Choroid plexus epithelial cell (primary cell): Measurements from ENCODE around the gene AGRN.
"Not testable (repeated sequence)": the region's sequence is repeated elsewhere in the genome, so short reads cannot be mapped to it uniquely, and the experiment has no call there.

ENCODE experiments used
- DNase-seq: peaks from one replicate; pipeline ENCODE4 v3.0.0-alpha.2; 2010; ENCODE audit warnings: low read depth
- H3K4me3 ChIP-seq: 2 replicates; pipeline ENCODE4 v1.5.1; 2011; ENCODE audit warnings: low read depth, mild to moderate bottlenecking, control low read depth, low read length, moderate library complexity
- TF ChIP-seq, protein P1 (sequence below): conservative IDR thresholded peaks from 2 replicates; pipeline ENCODE4 v1.5.1; 2011; ENCODE audit warnings: low read depth, mild to moderate bottlenecking, control low read depth, inconsistent platforms, low read length, moderate library complexity

AGRN gene

GRCh38 chr1:1073743-1074587, 54.0 kb downstream of the AGRN start, which contains the start of gene RNF223:
Gene RNF223 (minus strand): TSS chr1:1074306. CDS start chr1:1072566, 1,740 bp downstream.
- TF ChIP-seq, protein P1, sequence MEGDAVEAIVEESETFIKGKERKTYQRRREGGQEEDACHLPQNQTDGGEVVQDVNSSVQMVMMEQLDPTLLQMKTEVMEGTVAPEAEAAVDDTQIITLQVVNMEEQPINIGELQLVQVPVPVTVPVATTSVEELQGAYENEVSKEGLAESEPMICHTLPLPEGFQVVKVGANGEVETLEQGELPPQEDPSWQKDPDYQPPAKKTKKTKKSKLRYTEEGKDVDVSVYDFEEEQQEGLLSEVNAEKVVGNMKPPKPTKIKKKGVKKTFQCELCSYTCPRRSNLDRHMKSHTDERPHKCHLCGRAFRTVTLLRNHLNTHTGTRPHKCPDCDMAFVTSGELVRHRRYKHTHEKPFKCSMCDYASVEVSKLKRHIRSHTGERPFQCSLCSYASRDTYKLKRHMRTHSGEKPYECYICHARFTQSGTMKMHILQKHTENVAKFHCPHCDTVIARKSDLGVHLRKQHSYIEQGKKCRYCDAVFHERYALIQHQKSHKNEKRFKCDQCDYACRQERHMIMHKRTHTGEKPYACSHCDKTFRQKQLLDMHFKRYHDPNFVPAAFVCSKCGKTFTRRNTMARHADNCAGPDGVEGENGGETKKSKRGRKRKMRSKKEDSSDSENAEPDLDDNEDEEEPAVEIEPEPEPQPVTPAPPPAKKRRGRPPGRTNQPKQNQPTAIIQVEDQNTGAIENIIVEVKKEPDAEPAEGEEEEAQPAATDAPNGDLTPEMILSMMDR, result no peak
- H3K4me3 ChIP-seq, result no peak within 1 kb of the TSS
- DNase-seq, result no peak

GRCh38 chr1:1074631-1075147, 54.8 kb downstream of the AGRN start:
- TF ChIP-seq, protein P1, result no peak
- no peak overlapping the region for H3K4me3 ChIP-seq
- no peak for DNase-seq

GRCh38 chr1:1075148-1075935, 55.4 kb downstream of the AGRN start:
- no peak overlapping the region for H3K4me3 ChIP-seq
- no peak for DNase-seq

GRCh38 chr1:1077396-1077795, 57.5 kb downstream of the AGRN start:
- H3K4me3 ChIP-seq, DNase-seq: not testable (repeated sequence)

More at GRCh38 chr1:1075148-1075935, 55.4 kb downstream of the AGRN start:
- TF ChIP-seq, protein P1, result no peak

GRCh38 chr1:1079408-1080121, 59.6 kb downstream of the AGRN start:
- DNase-seq, result peak; percentile 80
- TF ChIP-seq, protein P1, result no peak
- peak overlapping the region; percentile 13 for H3K4me3 ChIP-seq

DNA sequence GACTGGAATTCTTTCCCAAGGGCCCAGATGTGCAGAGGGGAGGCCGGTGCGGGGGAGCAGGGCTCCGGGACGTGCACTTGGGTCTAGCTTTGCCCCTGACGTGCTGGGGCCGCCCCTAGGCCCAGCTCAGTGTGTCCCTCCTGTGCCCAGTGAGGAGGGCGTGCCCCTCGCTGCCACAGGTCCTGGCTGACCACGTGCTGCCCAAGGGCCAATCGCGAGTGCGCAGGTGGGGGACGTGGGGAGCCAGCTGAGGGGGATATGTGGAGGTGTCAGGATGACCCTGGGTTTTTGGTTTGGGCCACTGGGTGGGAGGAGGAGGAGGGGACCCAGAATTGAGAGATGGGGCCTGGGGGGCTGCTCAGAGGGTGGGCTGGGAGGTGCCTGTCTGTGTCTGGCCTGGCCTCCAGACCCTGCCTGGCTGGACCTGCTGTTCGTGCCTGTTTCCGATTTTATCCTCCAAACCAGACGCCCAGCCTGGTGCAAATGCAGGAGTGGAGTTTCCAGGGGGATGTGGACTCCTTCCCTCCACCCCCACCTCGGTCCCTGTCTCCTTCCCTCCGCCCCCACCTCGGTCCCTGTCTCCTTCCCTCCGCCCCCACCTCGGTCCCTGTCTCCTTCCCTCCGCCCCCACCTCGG, 60.3 kb downstream of the AGRN start:
- no peak overlapping the region for H3K4me3 ChIP-seq
- TF ChIP-seq, protein P1, result no peak
- peak; percentile 28 for DNase-seq
